Measurements from ENCODE around the gene PSMA6.

- TF ChIP-seq EZH2 (IDR thresholded peaks at IDR 0.05; ENCODE audit: insufficient read depth, poor library complexity, severe bottlenecking) (no peak), EZH2phosphoT487 (IDR thresholded peaks at IDR 0.05; ENCODE audit: insufficient read depth, low read depth) (no peak)
Observed at GRCh38 chr14:35332517-35333263, 40.5 kb downstream of the PSMA6 start.

Data from GM23248 (cell line).